Measurements from ENCODE around the gene UPF2.
A peak's percentile ranks its signal among the peaks of the same experiment; 100 is the strongest.

UPF2 gene

GRCh38 chr10:11884706-11885423 lies 157.7 kb downstream of the UPF2 start:
- no peak for DNase-seq (ENCODE audit: low spot score)

- DNase-seq (ENCODE audit: low spot score) = no peak
Observed at GRCh38 chr10:11882646-11883375, 159.8 kb downstream of the UPF2 start.

GRCh38 chr10:11881477-11882417 lies 160.9 kb downstream of the UPF2 start:
- no peak for DNase-seq (ENCODE audit: low spot score)

GRCh38 chr10:11881030-11881476 lies 161.6 kb downstream of the UPF2 start:
- no peak for DNase-seq (ENCODE audit: low spot score)

GRCh38 chr10:11880151-11881029 lies 162.2 kb downstream of the UPF2 start:
- DNase-seq (ENCODE audit: low spot score) = no peak

GRCh38 chr10:11879387-11880094 lies 163.1 kb downstream of the UPF2 start:
- DNase-seq (ENCODE audit: low spot score) = no peak

GRCh38 chr10:11878776-11879175 lies 163.8 kb downstream of the UPF2 start:
- no peak for DNase-seq (ENCODE audit: low spot score)

- DNase-seq (ENCODE audit: low spot score) = no peak
Observed at GRCh38 chr10:11877591-11877905, 165.1 kb downstream of the UPF2 start.

GRCh38 chr10:11876805-11877590 lies 165.6 kb downstream of the UPF2 start:
- DNase-seq (ENCODE audit: low spot score) = no peak

GRCh38 chr10:11876324-11876723 lies 166.3 kb downstream of the UPF2 start:
- no peak for DNase-seq (ENCODE audit: low spot score)

GRCh38 chr10:11875494-11876281 lies 166.9 kb downstream of the UPF2 start:
- no peak for DNase-seq (ENCODE audit: low spot score)

- DNase-seq (ENCODE audit: low spot score) = peak; percentile 35
Observed at GRCh38 chr10:11874568-11875493, 167.8 kb downstream of the UPF2 start.

- DNase-seq (ENCODE audit: low spot score) = no peak
Observed at GRCh38 chr10:11871466-11871865, 171.1 kb downstream of the UPF2 start.

- DNase-seq (ENCODE audit: low spot score) = no peak
Observed at GRCh38 chr10:11870900-11871400, 171.7 kb downstream of the UPF2 start.

GRCh38 chr10:11870461-11870780 lies 172.2 kb downstream of the UPF2 start:
- DNase-seq (ENCODE audit: low spot score) = no peak
